Liver (tissue), 9 donors: ENCODE results near the gene SDR39U1. TPM values are rescaled to one million over a fixed set of nuclear protein-coding genes. Genes with fewer than 3 reads are reported as not detected.

Experiments used
- DNase-seq: peaks from one replicate; pipeline ENCODE4 v3.0.0-alpha.2; 2017; ENCODE audit warnings: low spot score
- H3K27ac ChIP-seq, 2 donors: one replicate each; pipeline ENCODE4 v1.7.0; 2013; ENCODE audit warnings: inconsistent platforms in 2 of 2, low read length in 2 of 2, control low read depth in 1 of 2, low read depth in 1 of 2, mild to moderate bottlenecking in 1 of 2
- H3K27me3 ChIP-seq, 4 donors: one replicate each; pipeline versions ENCODE4 v1.6.1 to v1.7.0; 2013; ENCODE audit warnings: low read length in 3 of 4, inconsistent platforms in 1 of 4, mild to moderate bottlenecking in 1 of 4, moderate library complexity in 1 of 4; ENCODE audit not compliant: control insufficient read depth in 4 of 4, insufficient read depth in 4 of 4
- H3K36me3 ChIP-seq, 4 donors: one replicate each; pipeline versions ENCODE4 v1.6.1 to v1.7.0; 2013; ENCODE audit warnings: low read length in 3 of 4, mild to moderate bottlenecking in 3 of 4, low read depth in 1 of 4, moderate library complexity in 1 of 4; ENCODE audit not compliant: control insufficient read depth in 4 of 4, insufficient read depth in 3 of 4
- H3K4me1 ChIP-seq, 4 donors: one replicate each; pipeline versions ENCODE4 v1.6.1 to v1.7.0; 2013; ENCODE audit warnings: low read length in 3 of 4, mild to moderate bottlenecking in 3 of 4, moderate library complexity in 1 of 4; ENCODE audit not compliant: control insufficient read depth in 4 of 4, insufficient read depth in 4 of 4
- H3K4me3 ChIP-seq, 3 donors: one replicate each; pipeline versions ENCODE4 v1.6.1 to v1.7.0; 2013; ENCODE audit warnings: low read length in 3 of 3, control low read depth in 1 of 3, low read depth in 1 of 3, mild to moderate bottlenecking in 1 of 3
- H3K9ac ChIP-seq, 2 donors: one replicate each; pipeline ENCODE4 v1.7.0; 2013; ENCODE audit warnings: low read length in 2 of 2, mild to moderate bottlenecking in 2 of 2, moderate library complexity in 2 of 2, control low read depth in 1 of 2, low read depth in 1 of 2
- H3K9me3 ChIP-seq, 4 donors: one replicate each; pipeline versions ENCODE4 v1.6.1 to v1.7.0; 2013; ENCODE audit warnings: low read length in 3 of 4; ENCODE audit not compliant: control insufficient read depth in 4 of 4
- FOXA2 ChIP-seq: IDR thresholded peaks from 2 replicates; pipeline ENCODE4 v1.6.1; 2016; ENCODE audit warnings: antibody characterized with exemption
- GABPA ChIP-seq, 2 donors: IDR thresholded peaks in 1 of 2; conservative IDR thresholded peaks in 1 of 2; 2 replicates each; pipeline ENCODE4 v1.6.1; 2016; ENCODE audit warnings: antibody characterized with exemption in 2 of 2, mild to moderate bottlenecking in 1 of 2, moderate library complexity in 1 of 2
- HNF4A ChIP-seq, 2 donors: conservative IDR thresholded peaks; 2 replicates each; pipeline ENCODE4 v1.6.1; 2016; ENCODE audit warnings: antibody characterized with exemption in 2 of 2, mild to moderate bottlenecking in 2 of 2
- NR2F2 ChIP-seq: IDR thresholded peaks from 2 replicates; pipeline ENCODE4 v1.6.1; 2016; ENCODE audit warnings: antibody characterized with exemption
- RXRA ChIP-seq, 2 donors: IDR thresholded peaks; 2 replicates each; pipeline ENCODE4 v1.6.1; 2017 to 2018; ENCODE audit warnings: antibody characterized with exemption in 2 of 2, mild to moderate bottlenecking in 1 of 2
- SP1 ChIP-seq: IDR thresholded peaks from 2 replicates; pipeline ENCODE4 v1.6.1; 2018; ENCODE audit warnings: antibody characterized with exemption, mild to moderate bottlenecking
- TAF1 ChIP-seq: conservative IDR thresholded peaks from 2 replicates; pipeline ENCODE4 v1.6.1; 2016; ENCODE audit warnings: antibody characterized with exemption, mild to moderate bottlenecking
- WGBS: extraction: QIAGEN DNeasy Blood & Tissue Kit; methylation state at CpG from one replicate; pipeline ENCODE4 v1.1.7; 2013; 5-methylcytosine and 5-hydroxymethylcytosine counted together
- polyA plus RNA-seq, 2 donors: library from polyadenylated mRNA; stranded (reverse) in 1 of 2; unstranded in 1 of 2; fragments of 200-250 nt in 1 of 2; fragments of >200 nt in 1 of 2; fragmentation: Nextera tagmentation in 1 of 2; extraction: Ambion mirVana in 1 of 2; gene quantifications; one replicate each; pipeline versions ENCODE4 v1.2.1 to v1.2.3, GENCODE V29; 2013 to 2015
- total RNA-seq, 2 donors: library from RNA; depleted of rRNA; stranded (reverse); fragments of >200 nt; gene quantifications; one replicate each; pipeline ENCODE4 v1.2.3, GENCODE V29; 2014
- TF ChIP-seq, protein P1 (sequence below): IDR thresholded peaks from 2 replicates; pipeline ENCODE4 v1.6.1; 2016; ENCODE audit warnings: antibody characterized with exemption
- TF ChIP-seq, protein P2 (sequence below): fragments of 150-350 bp; IDR thresholded peaks from 2 replicates; pipeline ENCODE4 v1.5.1; 2017; ENCODE audit warnings: improper control_type of control experiment, low read depth, low read length; ENCODE audit not compliant: missing input control
- donor health status: healthy.
- donor health status: healthy.
- donor health status: healthy.
- donor health status: healthy.
- donor health status: healthy.

SDR39U1 gene
- total and polyA plus RNA-seq, 4 donors = 10.8 to 50.4 (median 25.9) TPM

DNA sequence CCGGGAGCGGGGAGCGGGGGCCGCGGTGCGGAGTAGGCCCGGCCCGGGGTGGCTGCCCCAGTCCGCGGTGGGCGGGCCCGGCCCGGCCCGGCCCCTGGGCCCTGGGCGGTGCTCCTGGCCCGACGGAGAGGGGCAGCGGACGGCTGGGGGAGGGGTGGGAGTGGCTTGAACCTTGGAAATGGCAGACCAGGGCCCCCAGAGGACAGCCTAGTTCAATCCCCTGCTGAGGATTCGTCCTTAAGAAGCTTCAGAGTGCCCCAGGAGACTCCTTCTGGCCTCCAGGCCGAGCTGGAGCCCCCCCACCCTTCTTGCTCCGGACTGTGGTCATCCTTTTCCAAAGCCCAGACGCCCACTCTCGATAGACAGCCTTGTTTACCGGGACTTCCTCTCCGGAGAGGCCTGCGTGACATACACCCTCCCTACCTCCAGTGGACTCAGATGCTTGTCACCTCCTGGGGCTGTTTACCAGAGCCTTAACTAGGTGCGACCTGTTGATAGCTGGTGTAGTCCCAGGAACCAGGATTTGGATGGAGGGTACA lies 12.4 kb downstream of the SDR39U1 start:
- H3K4me3 ChIP-seq = peak overlapping the region; percentile 77 to 85 (median 81)
- H3K9me3 ChIP-seq = no peaks in the 10 kb centered on the region
- TF ChIP-seq RXRA (IDR thresholded peaks at IDR 0.05) = peak in 1 of 2 donors; percentile 1
- TF ChIP-seq, protein P1, sequence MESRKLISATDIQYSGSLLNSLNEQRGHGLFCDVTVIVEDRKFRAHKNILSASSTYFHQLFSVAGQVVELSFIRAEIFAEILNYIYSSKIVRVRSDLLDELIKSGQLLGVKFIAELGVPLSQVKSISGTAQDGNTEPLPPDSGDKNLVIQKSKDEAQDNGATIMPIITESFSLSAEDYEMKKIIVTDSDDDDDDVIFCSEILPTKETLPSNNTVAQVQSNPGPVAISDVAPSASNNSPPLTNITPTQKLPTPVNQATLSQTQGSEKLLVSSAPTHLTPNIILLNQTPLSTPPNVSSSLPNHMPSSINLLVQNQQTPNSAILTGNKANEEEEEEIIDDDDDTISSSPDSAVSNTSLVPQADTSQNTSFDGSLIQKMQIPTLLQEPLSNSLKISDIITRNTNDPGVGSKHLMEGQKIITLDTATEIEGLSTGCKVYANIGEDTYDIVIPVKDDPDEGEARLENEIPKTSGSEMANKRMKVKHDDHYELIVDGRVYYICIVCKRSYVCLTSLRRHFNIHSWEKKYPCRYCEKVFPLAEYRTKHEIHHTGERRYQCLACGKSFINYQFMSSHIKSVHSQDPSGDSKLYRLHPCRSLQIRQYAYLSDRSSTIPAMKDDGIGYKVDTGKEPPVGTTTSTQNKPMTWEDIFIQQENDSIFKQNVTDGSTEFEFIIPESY = no peak
- under 1% methylated on average over 28 of the region's 28 CpGs for WGBS
- peaks cover 7 to 17% (median 13%) of the 10 kb centered on the region in 4 donors for H3K36me3 ChIP-seq
- peaks cover 14 to 73% (median 60%) of the 10 kb centered on the region in 4 donors for H3K4me1 ChIP-seq
- H3K27ac ChIP-seq = peak overlapping the region; percentile 90 to 91
- peak overlapping the region; percentile 89 to 91 for H3K9ac ChIP-seq
- DNase-seq = peak; percentile 80
- H3K27me3 ChIP-seq = no peaks in the 10 kb centered on the region

DNA sequence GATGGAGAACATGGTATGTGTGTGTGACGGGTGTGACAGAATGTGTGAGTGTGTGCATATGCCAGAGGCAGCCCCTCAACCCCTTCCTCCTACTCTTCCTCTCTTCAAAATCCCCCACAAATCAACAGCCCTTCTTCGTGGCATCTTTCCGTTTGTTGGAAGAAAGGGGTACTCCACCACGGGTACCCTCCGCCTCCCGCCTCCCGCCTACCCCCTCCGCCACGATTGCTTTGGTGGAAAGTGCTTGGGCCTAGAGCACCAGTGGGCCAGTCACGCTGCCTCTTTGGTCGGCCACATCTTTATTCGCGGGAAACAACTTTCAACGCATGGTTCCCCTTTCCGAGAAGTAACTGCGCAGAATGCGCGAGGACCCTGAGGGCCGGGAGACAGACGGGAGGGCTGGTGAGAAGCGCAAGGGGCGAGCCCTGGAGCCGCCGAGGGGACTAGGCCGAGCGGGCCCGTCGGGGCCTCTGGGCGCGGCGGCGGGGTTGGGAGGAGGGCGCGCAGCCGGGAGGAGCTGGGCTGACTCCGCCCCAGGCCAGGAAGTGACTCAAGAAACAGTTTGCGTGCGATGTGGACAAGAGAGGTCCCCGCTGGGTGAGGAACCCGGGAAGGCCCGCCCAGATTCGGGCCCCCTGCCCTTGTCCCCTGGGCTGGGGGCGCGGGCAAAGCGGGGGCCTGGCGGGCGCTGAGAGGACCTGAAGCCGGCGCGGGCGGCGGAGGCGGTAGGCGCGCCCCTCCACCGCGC lies 13.0 kb downstream of the SDR39U1 start, which contains the start of the genes CBLN3 and KHNYN:
TSS of gene CBLN3 (minus strand) at position 274 of the 748 bp plus-strand sequence. CDS start 614 bp downstream, outside the sequence.
TSS of gene KHNYN (plus strand) at position 560 of the 748 bp plus-strand sequence. CDS start 777 bp downstream, outside the sequence.
- 14% methylated on average over 57 of the region's 57 CpGs for WGBS
- Histone ChIP-seq H3K4me1 (peaks cover 14 to 79% (median 65%) of the 10 kb centered on the region in 4 donors), H3K27me3 (no peaks in the 10 kb centered on the region), H3K9me3 (no peaks in the 10 kb centered on the region), H3K4me3 (peak within 1 kb of the TSS; percentile 77 to 85 (median 81)), H3K9ac (peak within 1 kb of the TSS; percentile 89 to 91), H3K27ac (peak within 1 kb of the TSS; percentile 90 to 91), H3K36me3 (peaks cover 7 to 17% (median 13%) of the 10 kb centered on the region in 4 donors)
- peak; percentile 87 for DNase-seq
- peak; percentile 27 for TF ChIP-seq SP1
- TF ChIP-seq NR2F2 = no peak

DNA sequence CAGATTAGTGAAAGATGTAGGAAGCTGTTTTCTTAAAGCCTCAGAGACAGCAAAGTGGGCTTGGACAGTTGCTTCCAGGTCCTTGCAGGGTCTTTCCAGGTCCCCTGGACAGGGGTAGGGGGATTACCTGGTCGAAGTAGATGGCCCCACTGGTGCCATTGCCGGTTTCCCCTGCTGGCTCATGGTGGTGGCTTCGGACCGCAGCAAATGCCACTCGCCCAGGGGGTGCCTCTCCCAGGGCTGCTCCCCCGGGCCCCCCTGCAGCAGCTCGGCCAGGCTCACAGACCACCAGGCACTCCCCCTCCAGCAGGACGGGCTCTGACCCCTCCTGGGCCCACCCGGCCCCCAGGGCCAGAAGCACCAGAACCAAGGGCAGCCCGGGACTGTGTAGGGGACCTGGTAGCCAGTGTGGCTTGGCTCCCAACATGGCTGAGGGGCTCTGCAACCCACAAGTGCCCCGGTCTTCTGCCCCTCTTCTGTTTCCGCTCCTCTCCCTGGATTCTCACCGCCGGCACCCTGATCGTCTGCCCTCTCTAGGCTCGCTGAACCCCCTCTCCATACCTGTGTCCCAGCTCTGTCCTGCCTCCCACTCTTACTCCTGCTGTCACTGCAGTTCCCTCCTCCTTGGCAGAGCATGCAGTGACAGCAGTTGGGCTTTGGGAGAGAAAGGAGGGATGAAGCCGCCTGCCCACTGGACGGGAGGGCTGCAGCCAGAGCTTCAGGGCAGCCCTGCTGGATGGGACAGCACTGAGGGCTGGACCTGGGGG lies 13.8 kb downstream of the SDR39U1 start:
- Histone ChIP-seq H3K27ac (peak overlapping the region; percentile 90 to 91), H3K9me3 (no peaks in the 10 kb centered on the region), H3K4me3 (no peak overlapping the region), H3K4me1 (peaks cover 14 to 83% (median 69%) of the 10 kb centered on the region in 4 donors), H3K36me3 (peaks cover 7 to 13% (median 11%) of the 10 kb centered on the region in 4 donors), H3K27me3 (no peaks in the 10 kb centered on the region), H3K9ac (peak overlapping the region in 1 of 2 donors; percentile 91)
- WGBS = 92% methylated on average over 18 of the region's 18 CpGs
- no peak for DNase-seq
- TF ChIP-seq FOXA2 (no peak), GABPA (IDR thresholded peaks at IDR 0.05 in 1 of 2, conservative IDR thresholded peaks at IDR 0.05 in 1 of 2) (no peak), HNF4A (conservative IDR thresholded peaks at IDR 0.05) (no peak), SP1 (no peak), TAF1 (no peak)
- TF ChIP-seq, protein P2, sequence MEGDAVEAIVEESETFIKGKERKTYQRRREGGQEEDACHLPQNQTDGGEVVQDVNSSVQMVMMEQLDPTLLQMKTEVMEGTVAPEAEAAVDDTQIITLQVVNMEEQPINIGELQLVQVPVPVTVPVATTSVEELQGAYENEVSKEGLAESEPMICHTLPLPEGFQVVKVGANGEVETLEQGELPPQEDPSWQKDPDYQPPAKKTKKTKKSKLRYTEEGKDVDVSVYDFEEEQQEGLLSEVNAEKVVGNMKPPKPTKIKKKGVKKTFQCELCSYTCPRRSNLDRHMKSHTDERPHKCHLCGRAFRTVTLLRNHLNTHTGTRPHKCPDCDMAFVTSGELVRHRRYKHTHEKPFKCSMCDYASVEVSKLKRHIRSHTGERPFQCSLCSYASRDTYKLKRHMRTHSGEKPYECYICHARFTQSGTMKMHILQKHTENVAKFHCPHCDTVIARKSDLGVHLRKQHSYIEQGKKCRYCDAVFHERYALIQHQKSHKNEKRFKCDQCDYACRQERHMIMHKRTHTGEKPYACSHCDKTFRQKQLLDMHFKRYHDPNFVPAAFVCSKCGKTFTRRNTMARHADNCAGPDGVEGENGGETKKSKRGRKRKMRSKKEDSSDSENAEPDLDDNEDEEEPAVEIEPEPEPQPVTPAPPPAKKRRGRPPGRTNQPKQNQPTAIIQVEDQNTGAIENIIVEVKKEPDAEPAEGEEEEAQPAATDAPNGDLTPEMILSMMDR = no peak
